T-helper 9 cell (primary cell): ENCODE results near the gene STARD4.

ENCODE experiments used
- DNase-seq: peaks from one replicate; pipeline ENCODE4 v3.0.0-alpha.2; 2020

STARD4 gene

GRCh38 chr5:111469293-111469896 lies 42.9 kb downstream of the STARD4 start:
- DNase-seq, result no peak

GRCh38 chr5:111463311-111463710 lies 49.0 kb downstream of the STARD4 start:
- DNase-seq, result no peak

DNA sequence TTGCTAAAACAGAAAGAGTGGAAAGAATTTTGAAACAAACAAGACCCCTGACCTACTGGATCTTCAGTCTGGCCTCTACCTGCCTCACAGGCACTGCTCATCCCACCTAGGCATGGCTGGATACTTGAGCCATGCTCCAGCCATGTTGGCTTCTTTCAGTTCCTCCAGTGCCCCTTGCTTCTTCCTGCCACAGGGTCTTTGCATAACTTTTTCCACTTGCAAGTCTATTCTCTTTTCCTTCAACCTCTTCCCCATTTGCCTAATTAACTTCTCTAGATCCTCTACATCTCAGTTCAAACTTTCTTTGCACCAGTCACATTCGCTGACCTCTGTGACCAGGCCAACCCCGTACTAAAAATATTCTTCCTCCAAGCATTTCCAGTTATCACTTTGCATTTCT lies 50.4 kb downstream of the STARD4 start:
- DNase-seq, result no peak

GRCh38 chr5:111461255-111461671 lies 51.1 kb downstream of the STARD4 start:
- no peak for DNase-seq

DNA sequence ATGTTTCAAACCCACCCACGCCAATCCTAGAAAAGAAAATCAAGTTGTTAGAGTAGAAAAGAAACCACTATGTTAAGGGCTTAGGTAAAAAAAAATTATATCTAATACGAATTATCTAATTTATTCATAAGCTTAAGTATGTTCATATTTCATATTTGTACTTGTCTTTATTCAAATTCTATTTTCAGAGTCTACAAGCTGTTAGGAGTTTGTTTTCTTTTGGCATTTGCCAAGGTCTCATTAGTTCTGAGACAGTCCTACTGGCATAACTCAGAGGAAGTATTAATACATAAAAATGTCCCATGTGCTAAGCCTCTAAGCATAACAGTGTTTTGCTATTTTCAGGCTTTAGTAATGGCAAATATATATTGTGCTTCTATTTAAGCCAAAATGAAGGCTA lies 57.6 kb downstream of the STARD4 start:
- DNase-seq, result no peak

DNA sequence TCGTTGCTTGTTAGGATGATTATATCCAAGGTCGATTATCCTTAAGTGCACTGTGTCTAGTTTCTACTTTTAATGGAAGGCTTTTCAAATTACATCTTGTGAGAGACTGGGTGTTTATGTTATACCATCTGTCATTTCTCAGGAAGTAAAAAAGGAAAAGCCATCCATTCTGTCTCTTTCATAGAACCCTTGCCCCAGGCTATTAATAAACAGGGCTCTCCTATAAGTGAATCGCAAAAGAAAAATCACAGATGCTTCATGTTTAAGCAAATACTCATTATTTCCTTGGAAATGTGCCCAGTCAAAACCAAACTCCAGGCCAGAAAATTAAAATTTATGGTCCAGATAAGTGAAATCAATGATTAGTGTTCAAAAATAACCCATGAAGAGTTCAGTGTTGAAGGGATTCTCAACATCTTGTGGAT lies 58.1 kb downstream of the STARD4 start:
- no peak for DNase-seq

DNA sequence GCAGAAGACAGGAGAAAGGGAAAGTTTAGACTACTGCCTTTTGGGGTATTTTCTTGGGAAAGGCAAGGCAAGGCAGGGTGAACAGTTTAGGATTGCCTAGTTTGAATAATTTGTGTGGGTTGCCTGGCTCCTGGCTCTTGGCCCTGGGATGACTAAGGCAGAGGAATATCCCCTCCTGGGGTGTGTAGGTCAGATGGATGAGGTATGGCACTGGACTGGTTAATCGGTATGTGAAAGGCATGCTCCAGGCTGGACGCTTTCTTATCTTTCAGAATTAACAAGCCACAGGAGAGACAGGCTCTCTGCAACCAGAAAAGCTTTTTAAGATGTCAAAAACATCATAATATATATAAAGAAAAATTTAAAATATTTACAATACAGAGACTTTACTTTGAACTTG lies 58.6 kb downstream of the STARD4 start:
- DNase-seq, result no peak

GRCh38 chr5:111453295-111453694 lies 59.0 kb downstream of the STARD4 start:
- DNase-seq, result no peak

- no peak for DNase-seq
Observed at GRCh38 chr5:111447822-111448221, 64.5 kb downstream of the STARD4 start.

- DNase-seq, result no peak
Observed at GRCh38 chr5:111447099-111447498, 65.2 kb downstream of the STARD4 start.
